ENCODE results near the gene ID3. TPM values are rescaled to one million over a fixed set of nuclear protein-coding genes. Genes with fewer than 3 reads are reported as not detected.

ID3 gene
- total RNA-seq, 2 donors from 2014 or later: 145 to 357 TPM

GRCh38 chr1:23575226-23575810 lies 16.0 kb upstream of the ID3 start:
- Histone ChIP-seq H3K27me3 (no peaks in the 10 kb centered on the region), H3K27ac (peak overlapping the region; percentile 63 to 74), H3K4me3 (no peak overlapping the region), H3K9me3 (no peaks in the 10 kb centered on the region), H3K4me1 (peaks cover 0 to 35% of the 10 kb centered on the region in 2 donors), H3K36me3 (no peaks in the 10 kb centered on the region)
- TF ChIP-seq CTCF (IDR thresholded peaks at IDR 0.05): no peak
- no peak for DNase-seq (ENCODE audit: low spot score)

GRCh38 chr1:23574265-23574754 lies 15.0 kb upstream of the ID3 start:
- peaks cover 0 to 38% of the 10 kb centered on the region in 2 donors for H3K4me1 ChIP-seq
- H3K4me3 ChIP-seq: no peak overlapping the region
- DNase-seq (ENCODE audit: low spot score): no peak
- TF ChIP-seq CTCF (IDR thresholded peaks at IDR 0.05): no peak
- H3K36me3 ChIP-seq: no peaks in the 10 kb centered on the region
- H3K27ac ChIP-seq: no peak overlapping the region
- H3K27me3 ChIP-seq: no peaks in the 10 kb centered on the region
- no peaks in the 10 kb centered on the region for H3K9me3 ChIP-seq

GRCh38 chr1:23573574-23574182 lies 14.4 kb upstream of the ID3 start:
- H3K27me3 ChIP-seq: no peaks in the 10 kb centered on the region
- H3K9me3 ChIP-seq: no peaks in the 10 kb centered on the region
- no peak overlapping the region for H3K4me3 ChIP-seq
- no peak for DNase-seq (ENCODE audit: low spot score)
- no peak for TF ChIP-seq CTCF (IDR thresholded peaks at IDR 0.05)
- no peak overlapping the region for H3K27ac ChIP-seq
- H3K36me3 ChIP-seq: no peaks in the 10 kb centered on the region
- peaks cover 0 to 40% of the 10 kb centered on the region in 2 donors for H3K4me1 ChIP-seq

- no peak for DNase-seq (ENCODE audit: low spot score)
- no peaks in the 10 kb centered on the region for H3K27me3 ChIP-seq
- no peak for TF ChIP-seq CTCF (IDR thresholded peaks at IDR 0.05)
- H3K9me3 ChIP-seq: no peaks in the 10 kb centered on the region
- H3K27ac ChIP-seq: no peak overlapping the region
- H3K4me1 ChIP-seq: peaks cover 0 to 27% of the 10 kb centered on the region in 2 donors
- H3K36me3 ChIP-seq: no peaks in the 10 kb centered on the region
- H3K4me3 ChIP-seq: no peak overlapping the region
Observed at GRCh38 chr1:23571465-23571864, 12.2 kb upstream of the ID3 start.

GRCh38 chr1:23570001-23570691 lies 10.8 kb upstream of the ID3 start:
- H3K9me3 ChIP-seq: no peaks in the 10 kb centered on the region
- no peaks in the 10 kb centered on the region for H3K27me3 ChIP-seq
- no peak overlapping the region for H3K27ac ChIP-seq
- H3K4me3 ChIP-seq: no peak overlapping the region
- no peak for DNase-seq (ENCODE audit: low spot score)
- no peaks in the 10 kb centered on the region for H3K36me3 ChIP-seq
- no peak for TF ChIP-seq CTCF (IDR thresholded peaks at IDR 0.05)
- H3K4me1 ChIP-seq: peaks cover 0 to 14% of the 10 kb centered on the region in 2 donors

Measured in right atrium auricular region (tissue), 2 donors.